Activated CD4-positive, CD25-positive, alpha-beta regulatory T cell treated with anti-CD3 and anti-CD28 coated beads, Interleukin-2, amount 50 U/mL, for 24 hours (primary cell): ENCODE data around the gene SMCP.

Experiments used
- ATAC-seq, 2 donors: fragments of 150-1000 bp; cut with Tn5 transposase; one replicate each; pipeline ENCODE4 v1.10.0; 2021; ENCODE audit warnings: mild to moderate bottlenecking in 1 of 2, moderate library complexity in 1 of 2

The SMCP gene

GRCh38 chr1:152878042-152878441 lies at the start of gene SMCP:
SMCP (plus strand) TSS chr1:152878322; CDS start chr1:152884423, 6,101 bp downstream.
- ATAC-seq, result no peak

GRCh38 chr1:152836870-152837269 lies 41.3 kb upstream of the SMCP start:
- ATAC-seq, result no peak

- ATAC-seq, result no peak
These were observed 35.6 kb upstream of the SMCP start, which contains the start of gene LCE6A for GRCh38 chr1:152842556-152842955. LCE6A (plus strand) TSS chr1:152842856; CDS start chr1:152843521, 665 bp downstream.

GRCh38 chr1:152855661-152856060 lies 22.5 kb upstream of the SMCP start:
- no peak for ATAC-seq

- ATAC-seq, result no peak
These were observed 20.1 kb upstream of the SMCP start for GRCh38 chr1:152858062-152858461.

- no peak for ATAC-seq
These were observed 18.4 kb upstream of the SMCP start, which contains the start of gene LCE7A for GRCh38 chr1:152859696-152860095. LCE7A (plus strand) TSS chr1:152859996; CDS start chr1:152860698, 702 bp downstream.

GRCh38 chr1:152860129-152860528 lies 18.0 kb upstream of the SMCP start:
- ATAC-seq, result no peak

GRCh38 chr1:152861374-152861773 lies 16.7 kb upstream of the SMCP start:
- ATAC-seq, result no peak

GRCh38 chr1:152864443-152864842 lies 13.7 kb upstream of the SMCP start:
- ATAC-seq, result no peak

- ATAC-seq, result no peak
These were observed 11.8 kb upstream of the SMCP start for GRCh38 chr1:152866321-152866720.

- peak; percentile 45 to 51 for ATAC-seq
These were observed 8.2 kb upstream of the SMCP start for GRCh38 chr1:152869808-152870419.

GRCh38 chr1:152870831-152871730 lies 7.0 kb upstream of the SMCP start:
- no peak for ATAC-seq

GRCh38 chr1:152871731-152872126 lies 6.4 kb upstream of the SMCP start:
- ATAC-seq, result no peak

- no peak for ATAC-seq
These were observed 4.6 kb upstream of the SMCP start for GRCh38 chr1:152873495-152873894.

GRCh38 chr1:152876827-152877226 lies 1.3 kb upstream of the SMCP start:
- ATAC-seq, result no peak

GRCh38 chr1:152879559-152880198 lies 1.6 kb downstream of the SMCP start:
- no peak for ATAC-seq

- ATAC-seq, result no peak
These were observed 2.2 kb downstream of the SMCP start for GRCh38 chr1:152880316-152880715.

- ATAC-seq, result no peak
These were observed 2.8 kb downstream of the SMCP start for GRCh38 chr1:152880907-152881306.

GRCh38 chr1:152884085-152884484 lies 6.0 kb downstream of the SMCP start:
- no peak for ATAC-seq

GRCh38 chr1:152884506-152884905 lies 6.4 kb downstream of the SMCP start:
- ATAC-seq, result no peak

GRCh38 chr1:152884966-152885624 lies 7.0 kb downstream of the SMCP start:
- no peak for ATAC-seq

GRCh38 chr1:152886085-152886484 lies 8.0 kb downstream of the SMCP start:
- ATAC-seq, result no peak
